B cell (primary cell): Measurements from ENCODE around the gene BRICD5.

Experiments
- CTCF ChIP-seq: fragments of 200-600 bp; IDR thresholded peaks from one replicate; pipeline ENCODE4 v1.8.0; 2022; ENCODE audit warnings: antibody characterized with exemption, mild to moderate bottlenecking
- EZH2 ChIP-seq: IDR thresholded peaks from 2 replicates; pipeline ENCODE4 v1.6.1; 2012; ENCODE audit warnings: borderline replicate concordance, low read depth, mild to moderate bottlenecking, moderate library complexity, low read length; ENCODE audit not compliant: insufficient read depth, poor library complexity, severe bottlenecking

DNA sequence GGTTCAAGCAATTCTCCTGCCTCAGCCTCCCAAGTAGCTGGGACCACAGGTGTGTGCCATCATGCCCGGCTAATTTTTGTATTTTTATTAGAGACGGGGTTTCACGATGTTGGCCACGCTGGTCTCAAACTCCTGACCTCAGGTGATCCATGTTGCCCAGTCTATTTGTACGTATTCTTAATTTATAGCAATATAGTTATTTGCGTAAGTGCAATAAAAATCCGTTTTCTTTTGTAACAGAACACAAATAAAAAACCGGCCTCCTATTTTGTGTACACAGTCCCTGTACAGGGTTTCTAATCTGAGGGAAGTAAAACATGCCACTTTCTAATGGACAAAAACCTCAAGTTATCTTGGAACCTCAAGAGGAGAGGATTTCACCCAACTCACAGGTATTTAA lies 49.6 kb upstream of the BRICD5 start:
- no peak for TF ChIP-seq CTCF
- no peak for TF ChIP-seq EZH2
